A549 (cell line): Measurements from ENCODE around the gene SNUPN. TPM values are rescaled to one million over a fixed set of nuclear protein-coding genes. Genes with fewer than 3 reads are reported as not detected.

Experiments
- ATAC-seq, 2 experiments: fragments of 200-7000 bp in 1 of 2; fragments of >200 bp in 1 of 2; cut with Nextera tagmentation in 1 of 2; cut with Tn5 transposase in 1 of 2; 3 replicates each; pipeline versions ENCODE4 v1.8.0 to v1.9.1; 2018 to 2020; ENCODE audit warnings: mild to moderate bottlenecking in 1 of 2, moderate library complexity in 1 of 2
- CTCF ChIA-PET: fragments of 300-600 bp; sonication (Branson Sonifier 250); formaldehyde crosslinking; extraction: SDS; loops from one replicate; lab custom pipeline; 2021; ENCODE audit warnings: antibody characterized with exemption, inconsistent platforms; lab: Yijun Ruan, JAX
- POLR2A ChIA-PET: fragments of 350-600 bp; formaldehyde crosslinking; extraction: SDS; loops from one replicate; lab custom pipeline; 2021; ENCODE audit warnings: antibody characterized with exemption, inconsistent platforms; lab: Yijun Ruan, JAX
- DNase-seq, 2 experiments: peaks; one replicate each; pipeline versions ENCODE4 v3.0.0 to v3.0.0-alpha.2; 2011 to 2016; ENCODE audit warnings: low read depth in 1 of 2, low spot score in 1 of 2
- FAIRE-seq: peaks from 2 replicates; lab custom pipeline; 2011; peaks lifted over from hg19 to GRCh38; lab: Jason Lieb, UNC
- H3K27ac ChIP-seq, 2 experiments: fragments of >200 bp; sonication (Bioruptor Twin); formaldehyde crosslinking; 3 replicates each; pipeline ENCODE4 v1.5.1; 2016 to 2017
- H3K4me1 ChIP-seq: fragments of >200 bp; sonication (Bioruptor Twin); formaldehyde crosslinking; 3 replicates; pipeline ENCODE4 v1.6.1; 2016
- H3K4me2 ChIP-seq: fragments of >200 bp; sonication (Bioruptor Twin); formaldehyde crosslinking; 3 replicates; pipeline ENCODE4 v1.6.1; 2016
- H3K4me3 ChIP-seq: fragments of >200 bp; sonication (Bioruptor Twin); formaldehyde crosslinking; 3 replicates; pipeline ENCODE4 v1.5.1; 2016
- H3K9me3 ChIP-seq: fragments of >200 bp; sonication (Bioruptor Twin); formaldehyde crosslinking; 3 replicates; pipeline ENCODE4 v1.6.1; 2016
- BHLHE40 ChIP-seq: IDR thresholded peaks from 2 replicates; pipeline ENCODE4 v1.6.1; 2012; ENCODE audit warnings: low read depth, low read length, inconsistent platforms
- CEBPB ChIP-seq, 2 experiments: fragments of >200 bp in 1 of 2; sonication (Bioruptor Twin) in 1 of 2; formaldehyde crosslinking in 1 of 2; IDR thresholded peaks; 2 replicates each; pipeline ENCODE4 v1.6.1; 2012 to 2016
- EHF ChIP-seq: fragments of 250-450 bp; sonication (Bioruptor Pico); IDR thresholded peaks from 2 replicates; pipeline ENCODE4 v1.5.0; 2020; ENCODE audit warnings: mild to moderate bottlenecking
- FOSL2 ChIP-seq, 2 experiments: fragments of 450-650 bp in 1 of 2; fragments of >200 bp in 1 of 2; sonication (Bioruptor Twin) in 1 of 2; formaldehyde crosslinking; IDR thresholded peaks; 2 replicates each; pipeline versions ENCODE4 v1.5.0 to v1.6.1; 2016 to 2020; ENCODE audit warnings: mild to moderate bottlenecking in 1 of 2, moderate library complexity in 1 of 2
- HEYL ChIP-seq: fragments of 250-450 bp; sonication (Bioruptor Pico); IDR thresholded peaks from 2 replicates; pipeline ENCODE4 v1.8.0; 2021; ENCODE audit warnings: mild to moderate bottlenecking, moderate library complexity
- HOXB13 ChIP-seq: fragments of 250-450 bp; sonication (Bioruptor Pico); IDR thresholded peaks from 2 replicates; pipeline ENCODE4 v1.5.0; 2020; ENCODE audit warnings: low read depth, mild to moderate bottlenecking, moderate library complexity
- KDM1A ChIP-seq: fragments of 200-600 bp; sonication (generic); IDR thresholded peaks from 2 replicates; pipeline ENCODE4 v1.6.1; 2016; ENCODE audit warnings: low read depth, mild to moderate bottlenecking
- MAZ ChIP-seq: fragments of 150-350 bp; IDR thresholded peaks from 2 replicates; pipeline ENCODE4 v1.6.1; 2014; ENCODE audit warnings: antibody characterized with exemption, low read depth, low read length, borderline replicate concordance
- NPAS2 ChIP-seq: fragments of 250-450 bp; sonication (Bioruptor Pico); IDR thresholded peaks from 2 replicates; pipeline ENCODE4 v1.8.0; 2022; ENCODE audit warnings: mild to moderate bottlenecking, moderate library complexity, borderline replicate concordance
- PHF8 ChIP-seq: fragments of 200-600 bp; sonication (generic); IDR thresholded peaks from 2 replicates; pipeline ENCODE4 v1.6.1; 2016; ENCODE audit warnings: low read depth, mild to moderate bottlenecking, antibody characterized with exemption, moderate library complexity, borderline replicate concordance
- POLR2A ChIP-seq: IDR thresholded peaks from 2 replicates; pipeline ENCODE4 v1.6.1; 2012; ENCODE audit warnings: mild to moderate bottlenecking, low read length
- POLR2AphosphoS2 ChIP-seq: conservative IDR thresholded peaks from 2 replicates; pipeline ENCODE4 v1.6.1; 2012; ENCODE audit warnings: low read length, improper control_type of control experiment, inconsistent platforms
- RAD21 ChIP-seq, 2 experiments: fragments of >200 bp in 1 of 2; sonication (Bioruptor Twin) in 1 of 2; formaldehyde crosslinking in 1 of 2; IDR thresholded peaks in 1 of 2; conservative IDR thresholded peaks in 1 of 2; 2 replicates in 1 of 2; 3 replicates in 1 of 2; pipeline ENCODE4 v1.6.1; 2012 to 2018; ENCODE audit warnings: inconsistent platforms in 1 of 2
- RCOR1 ChIP-seq: fragments of 150-350 bp; IDR thresholded peaks from 2 replicates; pipeline ENCODE4 v1.6.1; 2014; ENCODE audit warnings: antibody characterized with exemption, low read length, low read depth
- RNF2 ChIP-seq: fragments of 200-600 bp; sonication (generic); IDR thresholded peaks from 2 replicates; pipeline ENCODE4 v1.6.1; 2016; ENCODE audit warnings: low read depth, mild to moderate bottlenecking, antibody characterized with exemption, moderate library complexity, borderline replicate concordance
- ZC3H11A ChIP-seq: fragments of 450-650 bp; IDR thresholded peaks from 2 replicates; pipeline ENCODE4 v1.6.1; 2014; ENCODE audit warnings: antibody characterized with exemption, mild to moderate bottlenecking
- ZNF302 ChIP-seq: fragments of 250-450 bp; sonication (Bioruptor Pico); IDR thresholded peaks from 2 replicates; pipeline ENCODE4 v1.9.0; 2021; ENCODE audit warnings: inconsistent platforms, mild to moderate bottlenecking, moderate library complexity
- WGBS: methylation state at CpG from one replicate; pipeline ENCODE4 v1.1.6; 2017; ENCODE audit errors: missing lambda C conversion rate; 5-methylcytosine and 5-hydroxymethylcytosine counted together
- polyA plus RNA-seq, 4 experiments: library from polyadenylated mRNA; depleted of rRNA in 3 of 4; stranded (reverse); fragments of >200 nt; fragmentation: RNase III in 1 of 4; extraction: RNeasy Plus Mini Kit Qiagen cat#74134 plus additional on column Dnase treatment in 1 of 4; gene quantifications; 2 replicates in 3 of 4; 3 replicates in 1 of 4; pipeline ENCODE4 v1.2.3, GENCODE V29; 2011 to 2017
- TF ChIP-seq, protein P1 (sequence below): fragments of >200 bp; sonication (Bioruptor Twin); formaldehyde crosslinking; IDR thresholded peaks from 2 replicates; pipeline ENCODE4 v1.6.1; 2016
- TF ChIP-seq, protein P2 (sequence below): IDR thresholded peaks from 2 replicates; pipeline ENCODE4 v1.6.1; 2012; ENCODE audit warnings: low read depth, borderline replicate concordance
- TF ChIP-seq, protein P3 (sequence below): fragments of >200 bp; sonication (Bioruptor Twin); formaldehyde crosslinking; IDR thresholded peaks from 3 replicates; pipeline ENCODE4 v1.5.1; 2016
- TF ChIP-seq, protein P4 (sequence below): fragments of 200-600 bp; sonication (generic); IDR thresholded peaks from 2 replicates; pipeline ENCODE4 v1.6.1; 2016; ENCODE audit warnings: antibody characterized with exemption, mild to moderate bottlenecking, moderate library complexity

The SNUPN gene
- polyA plus RNA-seq, 2 of the 4 experiments (the other 2 are of a cell fraction): 29.2 to 38.5 TPM

DNA sequence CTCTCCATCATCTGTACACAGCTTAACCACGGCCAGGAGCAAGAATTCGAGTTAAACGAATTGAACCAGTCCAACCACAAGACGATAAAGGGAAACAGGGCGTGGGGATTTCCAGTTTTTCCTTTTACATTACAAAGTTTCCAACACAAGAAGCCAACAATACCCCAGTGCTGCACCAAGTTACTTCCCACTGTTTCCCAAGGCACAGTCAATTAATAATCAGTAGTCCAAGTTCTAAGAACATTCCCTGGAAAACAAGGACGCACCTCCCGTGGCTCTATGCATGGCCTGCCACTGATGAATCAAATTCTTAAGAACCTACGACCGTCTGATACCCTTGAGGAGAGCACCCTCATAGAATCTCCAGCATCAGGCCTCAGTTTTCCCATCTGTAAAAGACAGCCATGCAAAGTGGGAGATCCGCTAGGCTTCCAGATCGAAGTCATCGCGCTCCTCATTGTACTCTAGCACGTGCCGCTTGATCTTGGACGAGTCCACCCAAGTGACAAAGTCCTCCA lies 13.7 kb upstream of the SNUPN start:
- 2% methylated on average over 16 of the region's 16 CpGs for WGBS
- POLR2A ChIA-PET: interaction anchor here (1.0 to 4.4 kb wide), 19 partner anchors 8 to 271 kb away, joined by 3 to 94 read pairs (median 10); partner anchors contain the start of genes MAN2C1, PTPN9, SIN3A and SNUPN
- H3K4me3 ChIP-seq: peak overlapping the region; percentile 67
- no peak for TF ChIP-seq RAD21 (conservative IDR thresholded peaks at IDR 0.05 in 1 of 2, IDR thresholded peaks at IDR 0.05 in 1 of 2)
- no peak for TF ChIP-seq FOSL2 (IDR thresholded peaks at IDR 0.05)
- TF ChIP-seq FOSL2 (CRISPR knock-in tag; IDR thresholded peaks at IDR 0.05): no peak
- no peak for TF ChIP-seq RNF2
- no peak for TF ChIP-seq POLR2A
- peak; percentile 62; the same call in 1 of the 2 replicates for TF ChIP-seq BHLHE40
- TF ChIP-seq KDM1A: no peak
- TF ChIP-seq POLR2AphosphoS2: no peak
- peak overlapping the region; percentile 91 to 94 for H3K27ac ChIP-seq
- no peaks in the 10 kb centered on the region for H3K9me3 ChIP-seq
- DNase-seq: no peak
- peak overlapping the region; percentile 91 for H3K4me2 ChIP-seq
- H3K4me1 ChIP-seq: peaks cover 18% of the 10 kb centered on the region
- FAIRE-seq: no peak
- CTCF ChIA-PET: interaction anchor here (1.0 to 19.9 kb wide), 19 partner anchors 10 to 572 kb away, joined by 3 to 394 read pairs (median 6); partner anchors contain the start of genes MAN2C1, SNUPN and SNX33
- ATAC-seq: no peak

DNA sequence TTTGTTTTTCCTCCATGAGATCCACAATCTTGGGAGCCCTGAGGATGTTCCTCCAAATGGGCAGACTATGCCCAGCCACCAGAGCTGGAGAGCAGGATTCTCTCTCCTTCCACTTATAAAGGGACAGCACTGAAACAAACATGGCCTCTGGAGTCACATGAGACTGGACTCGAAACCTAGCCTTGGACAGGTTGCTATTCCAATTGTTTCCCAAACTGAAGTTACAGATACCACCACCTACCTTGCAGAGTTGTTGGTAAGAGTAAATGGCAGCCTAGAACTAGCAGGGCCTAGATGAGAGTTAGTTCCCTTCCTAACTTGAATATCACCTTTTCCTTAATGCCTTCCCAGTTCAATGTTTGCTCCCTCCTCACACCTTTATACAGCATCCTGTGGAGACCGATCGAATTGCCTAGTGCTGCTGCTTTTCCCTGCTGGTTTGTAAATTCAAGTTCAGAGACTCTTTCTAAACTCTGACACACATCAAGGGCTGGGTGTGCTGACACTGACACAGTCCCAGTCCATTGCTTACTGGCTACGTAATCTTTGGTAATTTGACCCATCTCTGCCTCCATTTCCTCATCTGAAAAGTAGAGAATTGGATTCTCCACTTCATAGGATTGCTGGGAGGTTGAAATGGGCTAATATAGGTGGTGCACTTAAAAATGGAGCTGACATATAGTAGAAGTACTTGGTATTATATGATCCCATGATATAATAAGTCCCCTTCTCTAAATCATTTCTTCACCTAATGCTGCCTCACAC lies 11.9 kb upstream of the SNUPN start:
- POLR2A ChIA-PET: interaction anchor here (1.3 to 4.4 kb wide), 4 partner anchors 10 to 269 kb away, joined by 16 to 94 read pairs (median 50); partner anchors contain the start of genes MAN2C1, SIN3A, SNUPN and SNX33
- no peak for FAIRE-seq
- TF ChIP-seq ZC3H11A (no peak), HOXB13 (CRISPR knock-in tag) (no peak), ZNF302 (CRISPR knock-in tag) (no peak)
- no peak for DNase-seq
- Histone ChIP-seq H3K4me3 (0 out of 3 replicates have a peak overlapping the region, but pooled peaks have one; percentile 67), H3K4me1 (peaks cover 18% of the 10 kb centered on the region), H3K27ac (0 out of 6 replicates have a peak overlapping the region, but pooled peaks of 1 of the 2 experiments have one; percentile 6), H3K9me3 (no peaks in the 10 kb centered on the region), H3K4me2 (peak overlapping the region; percentile 91)
- ATAC-seq: no peak
- CTCF ChIA-PET: interaction anchor here (0.6 to 19.9 kb wide), 15 partner anchors 8 to 269 kb away, joined by 3 to 394 read pairs (median 5); partner anchors contain the start of genes MAN2C1, SNUPN and SNX33
- 93% methylated on average over 4 of the region's 4 CpGs for WGBS

DNA sequence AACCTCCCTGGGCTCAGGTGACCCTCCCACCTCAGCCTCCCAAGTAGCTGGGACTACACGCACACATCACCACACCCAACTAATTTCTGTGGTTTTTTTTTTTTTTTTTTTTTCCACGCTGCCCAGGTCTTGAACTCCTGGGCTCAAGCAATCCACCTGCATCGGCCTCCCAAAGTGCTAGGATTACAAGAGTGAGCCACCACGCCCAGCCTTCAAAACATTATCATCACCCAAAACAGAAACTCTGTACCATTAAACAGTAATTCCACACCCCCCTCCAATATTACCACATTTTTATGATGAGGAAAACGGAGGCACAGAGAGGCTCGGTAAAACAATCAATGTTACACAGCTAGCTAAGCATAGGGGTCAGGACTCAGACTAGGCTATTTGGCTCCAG lies 10.5 kb upstream of the SNUPN start:
- no peak for ATAC-seq
- WGBS: 82% methylated on average over 6 of the region's 6 CpGs

More for the DNA sequence above, 10.5 kb upstream of the SNUPN start:
- H3K4me2 ChIP-seq: no peak overlapping the region
- no peak overlapping the region for H3K4me3 ChIP-seq
- FAIRE-seq (no peak), DNase-seq (no peak)
- ChIA-PET POLR2A (interaction anchor here (0.7 to 3.0 kb wide), 5 partner anchors 10 to 185 kb away, joined by 3 to 22 read pairs (median 3); partner anchors contain the start of genes PTPN9, SIN3A, SNUPN and SNX33), CTCF (interaction anchor here (0.6 to 19.9 kb wide), 6 partner anchors 7 to 268 kb away, joined by 3 to 394 read pairs (median 6); partner anchors contain the start of gene SNX33)
- H3K27ac ChIP-seq: no peak overlapping the region
- no peaks in the 10 kb centered on the region for H3K9me3 ChIP-seq
- TF ChIP-seq, protein P1, sequence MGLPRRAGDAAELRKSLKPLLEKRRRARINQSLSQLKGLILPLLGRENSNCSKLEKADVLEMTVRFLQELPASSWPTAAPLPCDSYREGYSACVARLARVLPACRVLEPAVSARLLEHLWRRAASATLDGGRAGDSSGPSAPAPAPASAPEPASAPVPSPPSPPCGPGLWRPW: no peak
- TF ChIP-seq HEYL: no peak
- TF ChIP-seq, protein P2, sequence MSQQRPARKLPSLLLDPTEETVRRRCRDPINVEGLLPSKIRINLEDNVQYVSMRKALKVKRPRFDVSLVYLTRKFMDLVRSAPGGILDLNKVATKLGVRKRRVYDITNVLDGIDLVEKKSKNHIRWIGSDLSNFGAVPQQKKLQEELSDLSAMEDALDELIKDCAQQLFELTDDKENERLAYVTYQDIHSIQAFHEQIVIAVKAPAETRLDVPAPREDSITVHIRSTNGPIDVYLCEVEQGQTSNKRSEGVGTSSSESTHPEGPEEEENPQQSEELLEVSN: no peak
- TF ChIP-seq, protein P3, sequence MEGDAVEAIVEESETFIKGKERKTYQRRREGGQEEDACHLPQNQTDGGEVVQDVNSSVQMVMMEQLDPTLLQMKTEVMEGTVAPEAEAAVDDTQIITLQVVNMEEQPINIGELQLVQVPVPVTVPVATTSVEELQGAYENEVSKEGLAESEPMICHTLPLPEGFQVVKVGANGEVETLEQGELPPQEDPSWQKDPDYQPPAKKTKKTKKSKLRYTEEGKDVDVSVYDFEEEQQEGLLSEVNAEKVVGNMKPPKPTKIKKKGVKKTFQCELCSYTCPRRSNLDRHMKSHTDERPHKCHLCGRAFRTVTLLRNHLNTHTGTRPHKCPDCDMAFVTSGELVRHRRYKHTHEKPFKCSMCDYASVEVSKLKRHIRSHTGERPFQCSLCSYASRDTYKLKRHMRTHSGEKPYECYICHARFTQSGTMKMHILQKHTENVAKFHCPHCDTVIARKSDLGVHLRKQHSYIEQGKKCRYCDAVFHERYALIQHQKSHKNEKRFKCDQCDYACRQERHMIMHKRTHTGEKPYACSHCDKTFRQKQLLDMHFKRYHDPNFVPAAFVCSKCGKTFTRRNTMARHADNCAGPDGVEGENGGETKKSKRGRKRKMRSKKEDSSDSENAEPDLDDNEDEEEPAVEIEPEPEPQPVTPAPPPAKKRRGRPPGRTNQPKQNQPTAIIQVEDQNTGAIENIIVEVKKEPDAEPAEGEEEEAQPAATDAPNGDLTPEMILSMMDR: no peak
- no peak for TF ChIP-seq ZC3H11A
- TF ChIP-seq RCOR1: no peak
- no peak for TF ChIP-seq PHF8
- TF ChIP-seq, protein P4, sequence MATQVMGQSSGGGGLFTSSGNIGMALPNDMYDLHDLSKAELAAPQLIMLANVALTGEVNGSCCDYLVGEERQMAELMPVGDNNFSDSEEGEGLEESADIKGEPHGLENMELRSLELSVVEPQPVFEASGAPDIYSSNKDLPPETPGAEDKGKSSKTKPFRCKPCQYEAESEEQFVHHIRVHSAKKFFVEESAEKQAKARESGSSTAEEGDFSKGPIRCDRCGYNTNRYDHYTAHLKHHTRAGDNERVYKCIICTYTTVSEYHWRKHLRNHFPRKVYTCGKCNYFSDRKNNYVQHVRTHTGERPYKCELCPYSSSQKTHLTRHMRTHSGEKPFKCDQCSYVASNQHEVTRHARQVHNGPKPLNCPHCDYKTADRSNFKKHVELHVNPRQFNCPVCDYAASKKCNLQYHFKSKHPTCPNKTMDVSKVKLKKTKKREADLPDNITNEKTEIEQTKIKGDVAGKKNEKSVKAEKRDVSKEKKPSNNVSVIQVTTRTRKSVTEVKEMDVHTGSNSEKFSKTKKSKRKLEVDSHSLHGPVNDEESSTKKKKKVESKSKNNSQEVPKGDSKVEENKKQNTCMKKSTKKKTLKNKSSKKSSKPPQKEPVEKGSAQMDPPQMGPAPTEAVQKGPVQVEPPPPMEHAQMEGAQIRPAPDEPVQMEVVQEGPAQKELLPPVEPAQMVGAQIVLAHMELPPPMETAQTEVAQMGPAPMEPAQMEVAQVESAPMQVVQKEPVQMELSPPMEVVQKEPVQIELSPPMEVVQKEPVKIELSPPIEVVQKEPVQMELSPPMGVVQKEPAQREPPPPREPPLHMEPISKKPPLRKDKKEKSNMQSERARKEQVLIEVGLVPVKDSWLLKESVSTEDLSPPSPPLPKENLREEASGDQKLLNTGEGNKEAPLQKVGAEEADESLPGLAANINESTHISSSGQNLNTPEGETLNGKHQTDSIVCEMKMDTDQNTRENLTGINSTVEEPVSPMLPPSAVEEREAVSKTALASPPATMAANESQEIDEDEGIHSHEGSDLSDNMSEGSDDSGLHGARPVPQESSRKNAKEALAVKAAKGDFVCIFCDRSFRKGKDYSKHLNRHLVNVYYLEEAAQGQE: no peak
- TF ChIP-seq NPAS2 (CRISPR knock-in tag): no peak
- no peak for TF ChIP-seq CEBPB (IDR thresholded peaks at IDR 0.05)
- no peak for TF ChIP-seq EHF
- TF ChIP-seq MAZ: no peak
- no peak for TF ChIP-seq RAD21 (conservative IDR thresholded peaks at IDR 0.05 in 1 of 2, IDR thresholded peaks at IDR 0.05 in 1 of 2)
- peaks cover 11% of the 10 kb centered on the region for H3K4me1 ChIP-seq
